Muscle of back (tissue), 10 donors: ENCODE results near the gene RPL39. TPM values are rescaled to one million over a fixed set of nuclear protein-coding genes. Genes with fewer than 3 reads are reported as not detected.

Source experiments
- polyA plus RNA-seq, 10 donors: library from polyadenylated mRNA; unstranded; fragments of 120-200 nt; gene quantifications; one replicate each; pipeline ENCODE4 v1.2.1, GENCODE V29; 2013; ENCODE audit not compliant: insufficient read length in 10 of 10

RPL39 gene
- polyA plus RNA-seq, 10 donors = 2,941 to 3,876 (median 3,260) TPM

Other genes starting within 250 kb of the RPL39 start
- gene STEEP1, start 226.2 kb downstream of the RPL39 start, polyA plus RNA-seq = 10 to 100 TPM; 13.7 to 19.0 (median 16.1) TPM
- 10 to 100 TPM; 52.4 to 71.1 (median 63.9) TPM for gene UBE2A, start 217.1 kb downstream of the RPL39 start, polyA plus RNA-seq
- 10 to 100 TPM in 1 of 10 donors, 1 to 10 TPM in 9; 6.2 to 10.0 (median 7.5) TPM for gene NKRF, start 185.2 kb downstream of the RPL39 start, polyA plus RNA-seq
- gene SEPTIN6, start 98.5 kb downstream of the RPL39 start, polyA plus RNA-seq = 10 to 100 TPM; 22.7 to 42.2 (median 29.1) TPM
- gene SOWAHD, start 33.0 kb downstream of the RPL39 start, polyA plus RNA-seq = under 1 TPM; 0.16 to 0.75 (median 0.43) TPM
- gene UPF3B, start 61.3 kb upstream of the RPL39 start, polyA plus RNA-seq = 10 to 100 TPM in 9 of 10 donors, 1 to 10 TPM in 1; 9.2 to 14.7 (median 12.4) TPM
- 10 to 100 TPM in 2 of 10 donors, 1 to 10 TPM in 8; 7.9 to 11.3 (median 8.9) TPM for gene RNF113A, start 80.1 kb upstream of the RPL39 start, polyA plus RNA-seq
- gene NDUFA1, start 80.2 kb upstream of the RPL39 start, polyA plus RNA-seq = 100 to 1,000 TPM in 6 of 10 donors, 10 to 100 TPM in 4; 81.4 to 126 (median 101) TPM
- gene AKAP14, start 104.3 kb upstream of the RPL39 start, polyA plus RNA-seq = not detected
- gene NKAP, start 152.1 kb upstream of the RPL39 start, polyA plus RNA-seq = 10 to 100 TPM in 1 of 10 donors, 1 to 10 TPM in 9; 7.7 to 10.7 (median 8.8) TPM